GM12891 (cell line): ENCODE data around the gene MYOZ3.

Experiments
- DNase-seq: peaks from one replicate; pipeline ENCODE4 v3.0.0; 2011; ENCODE audit warnings: low spot score; ENCODE audit not compliant: insufficient read length
- FAIRE-seq: peaks from 2 replicates; lab custom pipeline; 2011; peaks lifted over from hg19 to GRCh38; lab: Jason Lieb, UNC
- PAX5 ChIP-seq: IDR thresholded peaks from 2 replicates; pipeline ENCODE4 v1.6.1; 2011; ENCODE audit warnings: low read length, moderate library complexity, mild to moderate bottlenecking; ENCODE audit not compliant: insufficient read depth, severe bottlenecking
- POLR2A ChIP-seq: IDR thresholded peaks from 2 replicates; pipeline ENCODE4 v1.6.1; 2011; ENCODE audit warnings: low read depth, low read length, control low read depth
- POLR2AphosphoS5 ChIP-seq: IDR thresholded peaks from 2 replicates; pipeline ENCODE4 v1.6.1; 2011; ENCODE audit warnings: low read depth, low read length, control low read depth
- POU2F2 ChIP-seq: IDR thresholded peaks from 2 replicates; pipeline ENCODE4 v1.6.1; 2011; ENCODE audit warnings: low read depth, mild to moderate bottlenecking, control low read depth, low read length, moderate library complexity
- SPI1 ChIP-seq: IDR thresholded peaks from 2 replicates; pipeline ENCODE4 v1.6.1; 2011; ENCODE audit warnings: low read depth, low read length, control low read depth
- TAF1 ChIP-seq: IDR thresholded peaks from 2 replicates; pipeline ENCODE4 v1.6.1; 2011; ENCODE audit warnings: low read depth, low read length, control low read depth

MYOZ3 gene

DNA sequence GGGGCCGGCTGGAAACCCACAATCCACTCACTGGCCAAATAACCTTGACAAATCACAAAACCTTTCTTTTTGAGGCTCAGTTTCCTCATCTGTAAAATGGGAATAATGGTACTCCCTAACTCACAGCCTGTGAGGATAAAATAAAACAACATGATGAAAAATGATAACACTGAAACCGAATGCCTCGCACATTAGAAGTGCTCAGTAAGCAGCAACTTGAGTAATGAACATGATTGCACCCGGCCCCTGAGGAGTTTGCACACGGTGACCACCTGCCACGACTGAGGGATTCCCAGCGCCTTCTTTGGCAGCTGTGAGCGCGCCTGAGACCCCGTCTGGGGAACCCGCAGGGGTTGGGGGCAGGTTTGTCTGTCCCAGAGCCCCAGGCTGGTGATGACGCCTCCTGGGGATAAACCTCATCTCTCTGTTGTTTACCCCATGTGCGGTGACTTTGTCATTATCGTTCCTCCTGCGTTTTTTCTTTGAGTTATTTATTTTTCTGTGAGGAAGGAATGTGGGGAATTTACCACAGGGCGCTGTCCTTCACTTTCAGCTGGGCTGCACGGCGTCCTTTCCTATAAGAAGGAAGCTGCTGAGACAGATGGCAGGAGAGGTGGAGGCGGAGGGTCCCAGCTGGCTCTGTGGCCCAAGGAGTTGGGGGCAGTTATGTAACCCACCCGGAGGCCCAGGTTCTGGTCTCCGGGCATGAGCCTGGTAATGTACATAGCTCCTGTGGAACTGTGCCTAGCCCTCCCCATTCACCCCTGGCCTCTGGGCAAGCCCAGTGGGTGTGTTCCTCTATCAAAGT, 23.6 kb upstream of the MYOZ3 start:
- no peak for TF ChIP-seq POLR2AphosphoS5
- no peak for TF ChIP-seq POU2F2
- TF ChIP-seq SPI1 = no peak
- no peak for TF ChIP-seq PAX5
- TF ChIP-seq TAF1 = no peak
- no peak for TF ChIP-seq POLR2A
- DNase-seq (no peak), FAIRE-seq (no peak)

DNA sequence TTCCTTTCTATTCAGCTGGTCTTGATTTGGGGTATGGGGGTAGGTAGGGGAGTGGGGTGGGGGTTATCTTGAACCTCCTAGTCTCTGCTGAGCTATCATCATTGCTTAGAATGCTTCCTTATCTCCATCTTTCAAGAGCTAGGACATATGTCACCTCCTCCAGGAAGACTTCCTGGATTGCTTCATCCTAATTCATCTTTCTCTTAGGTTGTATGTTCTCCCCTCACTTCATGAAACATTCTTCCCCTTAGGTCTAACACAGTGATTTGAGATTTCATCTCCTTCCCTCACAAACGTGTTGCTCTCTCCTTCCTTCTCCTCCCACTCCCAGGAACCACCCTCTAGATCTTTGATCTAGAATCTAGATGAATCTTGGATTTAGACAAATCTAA, 23.0 kb upstream of the MYOZ3 start:
- no peak for DNase-seq
- TF ChIP-seq POLR2A (no peak), POLR2AphosphoS5 (no peak)
- no peak for FAIRE-seq

DNA sequence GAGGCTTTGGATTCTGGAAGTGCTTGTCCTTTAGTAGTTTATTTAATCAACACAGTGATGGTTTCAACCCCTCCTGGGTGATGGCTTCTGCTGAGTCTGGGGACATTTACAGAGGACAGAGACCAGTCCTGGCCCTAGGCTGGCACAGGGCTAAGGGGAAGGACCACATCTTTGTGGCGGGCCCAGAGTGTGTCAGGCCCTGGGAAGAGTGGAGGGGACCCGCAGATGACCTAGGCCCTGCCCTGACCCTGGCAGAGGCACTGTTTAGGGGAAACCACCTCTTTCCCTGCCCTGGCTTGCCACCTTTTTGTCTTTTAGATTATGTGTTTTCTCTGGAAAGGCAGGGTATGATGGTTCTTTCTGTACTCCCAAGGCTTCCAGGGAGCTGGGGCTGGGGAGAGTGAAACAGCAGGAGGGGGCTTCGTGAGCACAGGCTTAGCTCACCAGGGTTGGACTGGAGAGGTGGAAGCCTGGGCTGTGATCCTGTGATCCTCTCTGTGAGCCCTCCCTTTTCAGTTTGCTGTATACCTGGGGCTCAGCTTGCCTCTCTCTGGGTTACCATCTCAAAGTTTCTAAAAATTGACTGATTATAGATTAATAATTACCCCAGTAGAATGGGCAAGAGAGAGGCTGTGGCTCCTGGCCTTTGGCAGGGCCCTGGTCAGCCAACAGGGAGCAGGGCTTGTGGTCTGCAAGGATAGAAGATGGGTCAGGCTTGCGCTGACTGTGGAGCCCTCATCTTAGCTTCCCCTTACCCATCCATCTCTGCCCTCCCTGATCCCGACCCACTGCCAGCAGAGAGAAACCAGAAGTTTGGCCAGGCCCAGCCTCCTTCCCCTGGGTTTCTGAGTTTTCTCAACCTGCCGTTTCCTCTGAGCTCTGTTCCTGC, 22.3 kb upstream of the MYOZ3 start:
- TF ChIP-seq POLR2AphosphoS5 (no peak), SPI1 (no peak), POU2F2 (no peak), TAF1 (no peak), POLR2A (no peak), PAX5 (no peak)
- FAIRE-seq (no peak), DNase-seq (no peak)

DNA sequence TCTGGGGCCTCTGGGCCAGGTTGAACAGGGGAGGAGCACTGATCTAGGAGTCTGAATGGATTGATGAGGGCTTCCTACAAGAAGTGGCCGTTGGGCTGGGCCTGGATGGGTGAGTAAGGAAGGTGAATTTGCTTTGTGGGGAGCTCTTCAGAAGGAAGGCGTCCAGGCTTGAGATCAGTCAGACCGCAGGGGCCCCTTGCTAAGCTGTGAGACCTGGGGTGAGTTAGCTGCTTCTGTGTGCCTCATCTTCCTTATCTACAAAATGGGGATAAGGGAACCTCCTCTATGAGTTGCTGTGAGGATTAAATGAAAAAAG, 21.7 kb upstream of the MYOZ3 start:
- DNase-seq (no peak), FAIRE-seq (no peak)
- TF ChIP-seq POLR2AphosphoS5 = no peak
- no peak for TF ChIP-seq POLR2A
- no peak for TF ChIP-seq TAF1
- TF ChIP-seq PAX5 = no peak
- TF ChIP-seq SPI1 = no peak
- TF ChIP-seq POU2F2 = no peak

DNA sequence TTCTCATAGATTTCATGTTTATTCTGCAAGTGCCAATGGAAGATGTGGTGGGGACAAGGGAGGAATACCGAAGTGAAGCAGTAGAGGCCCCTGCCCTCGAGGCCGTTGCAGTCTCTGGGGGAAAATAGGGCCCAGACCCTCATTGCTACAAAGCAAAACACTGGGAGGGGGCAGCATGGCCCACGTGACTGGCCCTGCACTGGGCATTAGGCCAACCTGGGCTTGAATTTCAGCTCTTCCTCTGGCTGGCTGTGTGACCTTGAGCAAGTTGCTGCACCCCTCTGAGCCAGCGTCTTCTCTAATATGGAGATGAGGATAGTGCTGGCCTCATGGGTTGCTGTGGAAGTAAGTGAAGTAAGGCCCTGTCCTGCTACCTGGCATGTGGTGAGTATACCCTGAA, 21.3 kb upstream of the MYOZ3 start:
- TF ChIP-seq SPI1 = no peak
- no peak for TF ChIP-seq POU2F2
- no peak for TF ChIP-seq POLR2A
- TF ChIP-seq PAX5 = no peak
- TF ChIP-seq TAF1 = no peak
- no peak for TF ChIP-seq POLR2AphosphoS5
- FAIRE-seq = no peak
- no peak for DNase-seq

DNA sequence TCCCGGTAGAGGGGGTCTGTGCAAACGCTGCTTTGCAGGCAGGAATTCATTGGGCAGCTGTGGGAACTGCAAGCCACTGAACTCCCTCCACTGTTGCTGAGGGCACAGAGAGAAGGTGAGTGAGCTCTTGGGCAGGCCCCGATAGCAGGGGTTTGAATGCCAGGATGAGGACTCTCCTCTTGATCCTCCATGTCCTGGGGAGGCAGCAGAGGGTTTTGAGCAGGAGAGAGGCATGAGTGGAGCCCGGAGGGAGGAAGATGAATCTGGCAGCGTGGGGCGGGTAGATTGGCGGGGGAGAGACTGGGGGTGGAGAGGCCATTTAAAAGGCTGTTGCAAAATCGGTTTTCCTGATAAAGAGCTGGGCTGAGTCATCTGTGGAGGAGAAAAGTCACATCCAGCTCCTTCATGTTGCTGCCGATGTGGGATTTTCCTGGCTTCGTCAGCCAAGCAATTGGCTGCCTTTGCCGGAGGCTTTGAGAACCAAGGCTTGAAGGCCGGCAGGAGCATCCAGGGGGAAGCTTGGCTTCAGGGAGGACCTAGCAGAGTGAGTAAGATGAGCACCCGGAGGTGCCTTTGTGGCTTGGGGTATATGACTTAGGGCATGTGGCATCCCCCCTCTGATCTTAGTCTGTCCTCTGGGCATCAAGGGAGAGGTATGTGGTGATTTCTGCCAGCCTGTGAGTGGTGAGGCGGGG, 20.6 kb upstream of the MYOZ3 start, which contains the start of gene SYNPO:
TSS of gene SYNPO (plus strand) at position 350 of the 695 bp plus-strand sequence. CDS start 7,616 bp downstream, outside the sequence.
- no peak for DNase-seq
- no peak for FAIRE-seq

DNA sequence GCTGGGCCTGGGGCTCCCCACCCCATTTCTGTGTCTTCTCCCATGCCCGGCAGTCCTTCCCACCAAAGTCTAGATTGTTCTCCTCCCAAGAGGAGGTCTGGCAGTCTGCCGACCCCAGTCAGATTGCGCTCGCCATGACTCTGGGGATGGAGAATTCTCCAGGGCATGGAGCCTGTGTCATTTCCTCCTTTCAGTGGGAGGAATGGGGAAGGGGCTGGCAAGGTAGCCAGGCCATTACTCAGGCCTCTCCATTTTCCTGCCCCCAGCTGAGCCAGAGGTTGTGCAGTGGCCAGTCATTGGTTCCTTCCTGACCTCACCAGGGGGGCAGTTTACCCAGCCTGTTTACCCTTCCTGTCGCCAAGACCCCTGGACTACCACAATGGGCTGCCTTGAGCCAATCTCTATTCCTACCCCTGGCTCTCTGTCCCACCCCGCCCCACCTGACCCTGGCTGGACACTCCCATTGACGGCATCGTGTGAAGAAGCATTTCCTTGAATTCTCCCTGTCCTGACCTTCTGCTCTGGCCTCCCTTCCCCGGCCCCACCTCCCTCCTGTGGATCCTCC, 20.0 kb upstream of the MYOZ3 start:
- no peak for TF ChIP-seq POU2F2
- TF ChIP-seq POLR2AphosphoS5 = no peak
- no peak for TF ChIP-seq POLR2A
- TF ChIP-seq TAF1 = no peak
- TF ChIP-seq SPI1 = no peak
- FAIRE-seq (no peak), DNase-seq (no peak)

More for the DNA sequence above, 20.6 kb upstream of the MYOZ3 start, which contains the start of gene SYNPO:
- TF ChIP-seq PAX5 = no peak
- no peak for TF ChIP-seq POU2F2
- TF ChIP-seq POLR2AphosphoS5 = no peak
- TF ChIP-seq SPI1 = no peak
- TF ChIP-seq POLR2A = no peak
- TF ChIP-seq TAF1 = no peak

DNA sequence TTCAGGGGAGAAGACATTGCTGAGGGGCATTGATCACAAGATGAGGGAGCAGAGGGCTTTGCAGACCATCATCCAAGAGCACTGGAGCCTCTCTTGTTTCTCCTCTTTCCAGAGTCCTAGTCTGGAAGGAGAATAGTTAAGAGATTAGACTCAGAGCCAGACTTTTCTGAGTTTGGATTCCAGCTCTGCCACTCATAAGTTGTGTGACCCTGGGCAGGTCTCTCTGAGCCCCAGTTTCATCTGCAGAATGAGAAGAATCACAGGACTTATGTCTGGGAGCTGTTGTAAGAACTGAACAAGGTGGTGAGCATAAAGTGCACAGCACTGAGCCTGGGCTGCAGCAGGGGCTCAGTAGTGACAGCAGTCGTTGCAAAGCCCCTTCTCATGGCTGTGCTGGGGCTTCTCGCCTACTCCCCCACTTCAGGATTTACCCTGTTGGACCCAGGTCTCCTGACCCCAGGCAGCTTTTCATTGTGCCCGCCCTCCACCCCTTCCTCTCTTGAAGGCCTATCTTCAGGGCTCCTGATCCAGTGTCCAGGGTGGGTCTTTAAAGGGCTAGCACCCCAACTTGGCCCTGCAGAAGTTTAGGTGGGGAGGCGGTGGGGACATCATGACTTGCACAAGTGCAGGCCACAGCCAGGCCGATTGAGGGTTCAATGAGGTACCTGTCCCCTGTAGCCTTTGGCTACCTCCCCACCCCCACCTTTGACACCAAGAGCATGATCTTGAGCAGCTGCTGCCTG, 19.1 kb upstream of the MYOZ3 start:
- DNase-seq (no peak), FAIRE-seq (no peak)
- no peak for TF ChIP-seq POLR2A
- TF ChIP-seq SPI1 = no peak

DNA sequence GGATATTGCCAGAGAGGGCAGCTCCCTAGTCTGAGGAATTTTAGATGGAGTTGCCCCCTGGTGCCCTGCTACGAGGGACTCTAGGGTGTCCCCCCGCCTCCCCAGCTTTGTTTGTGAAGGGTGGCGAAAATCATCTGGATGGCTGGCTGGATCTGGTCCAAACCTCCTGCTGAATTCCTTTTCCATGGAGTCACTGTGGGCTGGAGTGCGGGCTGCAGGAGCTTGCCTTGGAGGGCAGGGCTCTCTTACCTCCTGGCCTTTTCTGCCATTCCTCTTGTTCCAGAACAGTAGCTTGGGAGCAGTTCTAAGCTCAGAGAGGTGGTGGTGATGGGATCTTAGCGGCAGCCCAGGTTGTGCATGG, 18.5 kb upstream of the MYOZ3 start:
- DNase-seq (no peak), FAIRE-seq (no peak)
- TF ChIP-seq POLR2A = no peak
- TF ChIP-seq TAF1 = no peak
- TF ChIP-seq SPI1 = no peak
- TF ChIP-seq POLR2AphosphoS5 = no peak
